GM12891 (cell line): Measurements from ENCODE around the gene BRSK2.

Source experiments
- PAX5 ChIP-seq: IDR thresholded peaks from 2 replicates; pipeline ENCODE4 v1.6.1; 2011; ENCODE audit warnings: low read length, moderate library complexity, mild to moderate bottlenecking; ENCODE audit not compliant: insufficient read depth, severe bottlenecking
- POLR2A ChIP-seq: IDR thresholded peaks from 2 replicates; pipeline ENCODE4 v1.6.1; 2011; ENCODE audit warnings: low read depth, low read length, control low read depth
- POLR2AphosphoS5 ChIP-seq: IDR thresholded peaks from 2 replicates; pipeline ENCODE4 v1.6.1; 2011; ENCODE audit warnings: low read depth, low read length, control low read depth
- POU2F2 ChIP-seq: IDR thresholded peaks from 2 replicates; pipeline ENCODE4 v1.6.1; 2011; ENCODE audit warnings: low read depth, mild to moderate bottlenecking, control low read depth, low read length, moderate library complexity
- SPI1 ChIP-seq: IDR thresholded peaks from 2 replicates; pipeline ENCODE4 v1.6.1; 2011; ENCODE audit warnings: low read depth, low read length, control low read depth
- TAF1 ChIP-seq: IDR thresholded peaks from 2 replicates; pipeline ENCODE4 v1.6.1; 2011; ENCODE audit warnings: low read depth, low read length, control low read depth

GRCh38 chr11:1504138-1504537, 114.4 kb downstream of the BRSK2 start:
- no peak for TF ChIP-seq POLR2A
- TF ChIP-seq TAF1: no peak
- TF ChIP-seq SPI1: no peak
- TF ChIP-seq POLR2AphosphoS5: no peak
- no peak for TF ChIP-seq POU2F2
- TF ChIP-seq PAX5: no peak
